IMR-90 (cell line): Measurements from ENCODE around the gene HNRNPAB. TPM values are rescaled to one million over a fixed set of nuclear protein-coding genes. Genes with fewer than 3 reads are reported as not detected.

ENCODE experiments used
- ATAC-seq: fragments of 200-7000 bp; cut with Tn5 transposase; 2 replicates; pipeline ENCODE4 v1.9.1; 2020; ENCODE audit warnings: low read depth, mild to moderate bottlenecking, moderate library complexity
- BruUV-seq: library from RNA; stranded (reverse); fragments of 400-500 nt; replicated peaks from 2 replicates; lab custom pipeline; 2021; lab: Mats Ljungman, UMichigan
- CTCF ChIA-PET: fragments of 300-600 bp; formaldehyde crosslinking; extraction: SDS; loops from one replicate; lab custom pipeline; 2021; ENCODE audit warnings: antibody characterized with exemption; lab: Yijun Ruan, JAX
- POLR2A ChIA-PET: fragments of 300-600 bp; sonication (Branson Sonifier 250); formaldehyde crosslinking; loops from one replicate; lab custom pipeline; 2022; ENCODE audit warnings: antibody characterized with exemption; ENCODE audit not compliant: unreplicated experiment; lab: Charles Lee
- DNase-seq: peaks from one replicate; pipeline ENCODE4 v3.0.0; 2013
- H2AFZ ChIP-seq: replicated peaks from 2 replicates; pipeline ENCODE3; 2013; ENCODE audit warnings: low read length, mild to moderate bottlenecking; ENCODE audit not compliant: poor library complexity
- H2AK5ac ChIP-seq: 2 replicates; pipeline ENCODE4 v1.6.1; 2013; ENCODE audit warnings: low read depth, low read length, inconsistent platforms
- H2AK9ac ChIP-seq: replicated peaks from 2 replicates; pipeline ENCODE3; 2013; ENCODE audit warnings: mild to moderate bottlenecking, low read depth, low read length, moderate library complexity; ENCODE audit not compliant: poor library complexity
- H2BK120ac ChIP-seq: 2 replicates; pipeline ENCODE4 v1.6.1; 2013; ENCODE audit warnings: low read depth, low read length, inconsistent platforms
- H2BK15ac ChIP-seq: 3 replicates; pipeline ENCODE4 v1.6.1; 2013; ENCODE audit warnings: low read depth, low read length, inconsistent platforms
- H2BK20ac ChIP-seq: 2 replicates; pipeline ENCODE4 v1.6.1; 2013; ENCODE audit warnings: low read depth, mild to moderate bottlenecking, inconsistent platforms, low read length, moderate library complexity
- H2BK5ac ChIP-seq: 2 replicates; pipeline ENCODE4 v1.6.1; 2013; ENCODE audit warnings: mild to moderate bottlenecking, low read depth, low read length, inconsistent platforms; ENCODE audit not compliant: poor library complexity, severe bottlenecking
- H3K14ac ChIP-seq: replicated peaks from 2 replicates; pipeline ENCODE4 v1.6.1; 2013; ENCODE audit warnings: low read depth, low read length, inconsistent platforms
- H3K18ac ChIP-seq: 2 replicates; pipeline ENCODE4 v1.6.1; 2013; ENCODE audit warnings: low read depth, low read length, control low read depth
- H3K23ac ChIP-seq: 2 replicates; pipeline ENCODE4 v1.6.1; 2013; ENCODE audit warnings: low read depth, low read length, inconsistent platforms
- H3K27ac ChIP-seq: 2 replicates; pipeline ENCODE4 v1.5.1; 2013; ENCODE audit warnings: mild to moderate bottlenecking, control low read depth, low read length; ENCODE audit not compliant: insufficient read depth
- H3K27me3 ChIP-seq: 2 replicates; pipeline ENCODE4 v1.6.1; 2013; ENCODE audit warnings: low read length; ENCODE audit not compliant: control insufficient read depth, insufficient read depth
- H3K36me3 ChIP-seq: 2 replicates; pipeline ENCODE4 v1.6.1; 2013; ENCODE audit warnings: low read length, mixed read lengths; ENCODE audit not compliant: control insufficient read depth, insufficient read depth
- H3K4ac ChIP-seq: 2 replicates; pipeline ENCODE4 v1.6.1; 2013; ENCODE audit warnings: low read depth, low read length, inconsistent platforms
- H3K4me1 ChIP-seq: 2 replicates; pipeline ENCODE4 v1.6.1; 2013; ENCODE audit warnings: low read length, mixed read lengths; ENCODE audit not compliant: control insufficient read depth, insufficient read depth
- H3K4me2 ChIP-seq: 2 replicates; pipeline ENCODE4 v1.6.1; 2013; ENCODE audit warnings: low read depth, mild to moderate bottlenecking, control low read depth, low read length, moderate library complexity
- H3K4me3 ChIP-seq: 2 replicates; pipeline ENCODE4 v1.5.1; 2013; ENCODE audit warnings: low read depth, mild to moderate bottlenecking, control low read depth, low read length, moderate library complexity; ENCODE audit not compliant: insufficient read depth
- H3K56ac ChIP-seq: 2 replicates; pipeline ENCODE4 v1.6.1; 2013; ENCODE audit warnings: low read length, inconsistent platforms; ENCODE audit not compliant: insufficient read depth; ENCODE audit errors: extremely low read depth
- H3K79me1 ChIP-seq, 2 experiments: 2 replicates each; pipeline ENCODE4 v1.6.1; 2013; ENCODE audit warnings: low read length in 2 of 2, inconsistent platforms in 1 of 2, low read depth in 1 of 2
- H3K9ac ChIP-seq: 2 replicates; pipeline ENCODE4 v1.6.1; 2013; ENCODE audit warnings: low read depth, low read length, control low read depth
- H3K9me1 ChIP-seq: 2 replicates; pipeline ENCODE4 v1.6.1; 2013; ENCODE audit warnings: low read length, inconsistent platforms; ENCODE audit not compliant: insufficient read depth
- H3K9me3 ChIP-seq: 2 replicates; pipeline ENCODE4 v1.6.1; 2013; ENCODE audit warnings: low read length; ENCODE audit not compliant: control insufficient read depth, insufficient read depth
- H4K20me1 ChIP-seq: 2 replicates; pipeline ENCODE4 v1.6.1; 2013; ENCODE audit warnings: low read length, inconsistent platforms; ENCODE audit not compliant: insufficient read depth
- H4K5ac ChIP-seq: 2 replicates; pipeline ENCODE4 v1.6.1; 2013; ENCODE audit warnings: mild to moderate bottlenecking, low read depth, low read length, control low read depth
- H4K8ac ChIP-seq, 2 experiments: 2 replicates each; pipeline ENCODE4 v1.6.1; 2013; ENCODE audit warnings: low read depth in 2 of 2, low read length in 2 of 2, control low read depth in 1 of 2, inconsistent platforms in 1 of 2
- H4K91ac ChIP-seq: 2 replicates; pipeline ENCODE4 v1.6.1; 2013; ENCODE audit warnings: low read depth, low read length, inconsistent platforms; ENCODE audit not compliant: insufficient read depth
- BHLHE40 ChIP-seq: fragments of 150-350 bp; IDR thresholded peaks from 2 replicates; pipeline ENCODE4 v1.6.1; 2016; ENCODE audit warnings: mild to moderate bottlenecking, low read depth, low read length
- CEBPB ChIP-seq: IDR thresholded peaks from 2 replicates; pipeline ENCODE4 v1.6.1; 2012; ENCODE audit warnings: low read depth, low read length, improper control_type of control experiment
- CHD1 ChIP-seq: IDR thresholded peaks from 2 replicates; pipeline ENCODE4 v1.6.1; 2012; ENCODE audit warnings: low read depth, low read length, improper control_type of control experiment
- CTCF ChIP-seq: conservative IDR thresholded peaks from 2 replicates; pipeline ENCODE4 v1.5.1; 2012; ENCODE audit warnings: mild to moderate bottlenecking, low read depth, low read length, improper control_type of control experiment
- ELK1 ChIP-seq: fragments of 150-350 bp; IDR thresholded peaks from 2 replicates; pipeline ENCODE4 v1.6.1; 2016; ENCODE audit warnings: low read depth, mild to moderate bottlenecking, low read length, moderate library complexity, borderline replicate concordance
- FOS ChIP-seq: fragments of 150-350 bp; IDR thresholded peaks from 2 replicates; pipeline ENCODE4 v1.6.1; 2016; ENCODE audit warnings: low read depth, low read length
- MAFK ChIP-seq: IDR thresholded peaks from 2 replicates; pipeline ENCODE4 v1.6.1; 2012; ENCODE audit warnings: low read depth, low read length, improper control_type of control experiment
- MAZ ChIP-seq: IDR thresholded peaks from 2 replicates; pipeline ENCODE4 v1.6.1; 2012; ENCODE audit warnings: low read depth, mild to moderate bottlenecking, low read length, improper control_type of control experiment, moderate library complexity, borderline replicate concordance
- MXI1 ChIP-seq: IDR thresholded peaks from 2 replicates; pipeline ENCODE4 v1.6.1; 2012; ENCODE audit warnings: low read depth, mild to moderate bottlenecking, low read length, moderate library complexity, borderline replicate concordance
- NFE2L2 ChIP-seq: fragments of 150-350 bp; IDR thresholded peaks from 2 replicates; pipeline ENCODE4 v1.6.1; 2016; ENCODE audit warnings: low read depth, mild to moderate bottlenecking, low read length
- POLR2A ChIP-seq: IDR thresholded peaks from 2 replicates; pipeline ENCODE4 v1.6.1; 2012; ENCODE audit warnings: mild to moderate bottlenecking, low read depth, low read length
- RAD21 ChIP-seq: IDR thresholded peaks from 2 replicates; pipeline ENCODE4 v1.6.1; 2012; ENCODE audit warnings: low read length, improper control_type of control experiment
- RCOR1 ChIP-seq: IDR thresholded peaks from 2 replicates; pipeline ENCODE4 v1.6.1; 2012; ENCODE audit warnings: mild to moderate bottlenecking, low read length, improper control_type of control experiment; ENCODE audit not compliant: insufficient replicate concordance
- RFX5 ChIP-seq: IDR thresholded peaks from 2 replicates; pipeline ENCODE4 v1.8.0; 2012; ENCODE audit warnings: low read depth, mild to moderate bottlenecking, low read length, moderate library complexity
- SMC3 ChIP-seq: fragments of 150-350 bp; IDR thresholded peaks from 2 replicates; pipeline ENCODE4 v1.6.1; 2016; ENCODE audit warnings: low read depth, mild to moderate bottlenecking, antibody characterized with exemption, low read length, moderate library complexity
- USF2 ChIP-seq: fragments of 150-350 bp; IDR thresholded peaks from 2 replicates; pipeline ENCODE4 v1.6.1; 2017; ENCODE audit warnings: mild to moderate bottlenecking, antibody characterized with exemption, low read length, low read depth
- WGBS, 2 experiments: methylation state at CpG; one replicate each; pipeline versions ENCODE4 v1.1.5 to v1.1.7; 2013; ENCODE audit warnings: missing lambda C conversion rate in 2 of 2; ENCODE audit not compliant: insufficient read length in 1 of 2; ENCODE audit errors: extremely low coverage in 2 of 2; 5-methylcytosine and 5-hydroxymethylcytosine counted together
- dilution Hi-C: fragments of 300-500 bp; cut with HindIII; formaldehyde crosslinking; loops from one replicate; pipeline ENCODE4 v1.14.3; 2018; ENCODE audit warnings: low sequenced_read_pairs; ENCODE audit not compliant: unreplicated experiment
- in situ Hi-C: fragments of 300-500 bp; cut with MboI; formaldehyde crosslinking; loops from 3 replicates; pipeline ENCODE4 v1.14.3; 2019; ENCODE audit warnings: low sequenced_read_pairs, inconsistent platforms, mixed read lengths
- intact Hi-C: fragments of 100-400 bp; cut with micrococcal nuclease; formaldehyde crosslinking; loops from 2 replicates; pipeline ENCODE4 v1.10.0; 2022
- polyA plus RNA-seq, 3 experiments: library from polyadenylated mRNA; depleted of rRNA; stranded (reverse); fragments of >200 nt; gene quantifications; 2 replicates each; pipeline ENCODE4 v1.2.3, GENCODE V29; 2012; ENCODE audit warnings: low replicate concordance in 1 of 3
- total RNA-seq: library from RNA; depleted of rRNA; stranded (reverse); fragments of >200 nt; gene quantifications from 2 replicates; pipeline ENCODE4 v1.2.3, GENCODE V29; 2012

The HNRNPAB gene
- total and polyA plus RNA-seq, 2 of the 4 experiments (the other 2 are of a cell fraction) = 32.1 to 128 TPM

- Histone ChIP-seq H4K8ac (no peak overlapping the region), H3K9me3 (no peaks in the 10 kb centered on the region), H2AFZ (peak overlapping the region; percentile 67), H3K4me3 (no peak overlapping the region), H3K18ac (no peak overlapping the region), H2AK9ac (peak overlapping the region; percentile 5), H3K27me3 (no peaks in the 10 kb centered on the region), H3K4me2 (no peak overlapping the region), H2BK120ac (no peak overlapping the region), H3K56ac (no peak overlapping the region), H3K23ac (no peak overlapping the region), H4K20me1 (peaks cover 17% of the 10 kb centered on the region), H3K79me1 (peaks cover 0 to 22% of the 10 kb centered on the region in 2 experiments; a peak in 2 of 4 replicates), H4K5ac (no peak overlapping the region), H2AK5ac (no peak overlapping the region), H3K36me3 (peaks cover 10% of the 10 kb centered on the region), H3K9ac (no peak overlapping the region), H3K9me1 (peaks cover 11% of the 10 kb centered on the region), H2BK5ac (no peak overlapping the region), H2BK15ac (no peak overlapping the region), H3K27ac (no peak overlapping the region), H4K91ac (no peak overlapping the region), H3K14ac (no peak overlapping the region), H3K4ac (no peak overlapping the region), H3K4me1 (peaks cover 10% of the 10 kb centered on the region), H2BK20ac (no peak overlapping the region; the same call in 1 of the 2 replicates)
- TF ChIP-seq CEBPB = no peak
- TF ChIP-seq POLR2A = no peak
- no peak for TF ChIP-seq MXI1
- no peak for TF ChIP-seq NFE2L2
- TF ChIP-seq CTCF = no peak
- TF ChIP-seq RAD21 = no peak
- TF ChIP-seq SMC3 = no peak
- TF ChIP-seq ELK1 = no peak
- TF ChIP-seq RCOR1 = no peak
- no peak for TF ChIP-seq FOS
- no peak for TF ChIP-seq USF2
- TF ChIP-seq BHLHE40 = no peak
- TF ChIP-seq MAFK = no peak
- no peak for TF ChIP-seq MAZ
- no peak for TF ChIP-seq CHD1
- TF ChIP-seq RFX5 = no peak
- no peak for DNase-seq
- intact Hi-C loops = no loop called here
- in situ Hi-C loops = no loop called here
- BruUV-seq = no TSS peak
- CTCF ChIA-PET = no interaction called here
- no peak for ATAC-seq
- WGBS, 2 experiments = 13% methylated on average over 1 of the region's 2 CpGs; no CpG with 5 or more reads in 1 of the 2 experiments
- dilution Hi-C loops = no loop called here
- POLR2A ChIA-PET = no interaction called here
Observed at GRCh38 chr5:178201927-178202235, 2.5 kb upstream of the HNRNPAB start.
